Stimulated activated CD8-positive, alpha-beta memory T cell treated with anti-CD3 and anti-CD28 coated beads, Interleukin-15, amount 100 ng/mL, for 48 hours (primary cell): Measurements from ENCODE around the gene TPSB2.
A peak's percentile ranks its signal among the peaks of the same experiment; 100 is the strongest.
"Not testable (repeated sequence)": the region's sequence is repeated elsewhere in the genome, so short reads cannot be mapped to it uniquely, and the experiment has no call there.

Source experiments
- DNase-seq, 2 donors: peaks; one replicate each; pipeline ENCODE4 v3.0.0-alpha.2; 2020; ENCODE audit warnings: low read depth in 2 of 2

The TPSB2 gene

GRCh38 chr16:1200014-1200627 is 29.9 kb downstream of the TPSB2 start:
- DNase-seq = no peak

- DNase-seq = no peak
Observed at GRCh38 chr16:1199347-1200013, 30.5 kb downstream of the TPSB2 start.

GRCh38 chr16:1198671-1199346 is 31.2 kb downstream of the TPSB2 start:
- not testable (repeated sequence) for DNase-seq

GRCh38 chr16:1198194-1198593 is 31.8 kb downstream of the TPSB2 start:
- DNase-seq = no peak

GRCh38 chr16:1197237-1197866 is 32.6 kb downstream of the TPSB2 start:
- no peak for DNase-seq

- no peak for DNase-seq
Observed at GRCh38 chr16:1196494-1196893, 33.5 kb downstream of the TPSB2 start.

GRCh38 chr16:1195393-1195666 is 34.7 kb downstream of the TPSB2 start:
- DNase-seq = no peak

GRCh38 chr16:1194665-1195392 is 35.2 kb downstream of the TPSB2 start:
- no peak for DNase-seq

GRCh38 chr16:1193825-1194581 is 36.0 kb downstream of the TPSB2 start:
- no peak for DNase-seq

- no peak for DNase-seq
Observed at GRCh38 chr16:1193143-1193824, 36.7 kb downstream of the TPSB2 start.

GRCh38 chr16:1192384-1193073 is 37.5 kb downstream of the TPSB2 start:
- DNase-seq = no peak

GRCh38 chr16:1190789-1191188 is 39.2 kb downstream of the TPSB2 start:
- DNase-seq = not testable (repeated sequence)

- DNase-seq = no peak
Observed at GRCh38 chr16:1189455-1189854, 40.5 kb downstream of the TPSB2 start.

- peak; percentile 10 to 13 for DNase-seq
Observed at GRCh38 chr16:1188432-1189189, 41.4 kb downstream of the TPSB2 start.

GRCh38 chr16:1185460-1186207 is 44.4 kb downstream of the TPSB2 start:
- DNase-seq = not testable (repeated sequence)

GRCh38 chr16:1184980-1185379 is 45.0 kb downstream of the TPSB2 start:
- DNase-seq = no peak

- DNase-seq = no peak
Observed at GRCh38 chr16:1184156-1184868, 45.7 kb downstream of the TPSB2 start.
